SK-N-SH treated with all-trans-retinoic acid at 6 μM for 48 hours (cell line): ENCODE measurements around the gene SLC7A10.

Experiments
- ATAC-seq: fragments of 200-7000 bp; cut with Tn5 transposase; 3 replicates; pipeline ENCODE4 v1.9.1; 2020; ENCODE audit warnings: mild to moderate bottlenecking, moderate library complexity
- CREB5 ChIP-seq: fragments of 250-450 bp; sonication (Bioruptor Pico); IDR thresholded peaks from 2 replicates; pipeline ENCODE4 v1.5.1; 2020; ENCODE audit warnings: low read depth, mild to moderate bottlenecking, moderate library complexity
- CSDC2 ChIP-seq: fragments of 250-450 bp; sonication (Bioruptor Pico); IDR thresholded peaks from 2 replicates; pipeline ENCODE4 v1.5.0; 2020; ENCODE audit warnings: mild to moderate bottlenecking, moderate library complexity
- CSRNP3 ChIP-seq: fragments of 250-450 bp; sonication (Bioruptor Pico); IDR thresholded peaks from 2 replicates; pipeline ENCODE4 v1.5.1; 2021; ENCODE audit warnings: mild to moderate bottlenecking, moderate library complexity
- ESRRG ChIP-seq: fragments of 250-450 bp; sonication (Bioruptor Pico); IDR thresholded peaks from 2 replicates; pipeline ENCODE4 v1.6.1; 2021; ENCODE audit warnings: mild to moderate bottlenecking
- GLIS3 ChIP-seq: fragments of 250-450 bp; sonication (Bioruptor Pico); IDR thresholded peaks from 2 replicates; pipeline ENCODE4 v1.5.0; 2020; ENCODE audit warnings: mild to moderate bottlenecking, moderate library complexity
- OSR1 ChIP-seq: fragments of 250-450 bp; sonication (Bioruptor Pico); IDR thresholded peaks from 2 replicates; pipeline ENCODE4 v1.8.0; 2022; ENCODE audit warnings: moderate library complexity, mild to moderate bottlenecking, inconsistent platforms
- PATZ1 ChIP-seq: fragments of 250-450 bp; sonication (Bioruptor Pico); IDR thresholded peaks from 2 replicates; pipeline ENCODE4 v1.8.0; 2020; ENCODE audit warnings: mild to moderate bottlenecking, moderate library complexity, borderline replicate concordance
- POU6F1 ChIP-seq: fragments of 250-450 bp; sonication (Bioruptor Pico); IDR thresholded peaks from 2 replicates; pipeline ENCODE4 v1.8.0; 2021; ENCODE audit warnings: low read depth, mild to moderate bottlenecking, moderate library complexity, borderline replicate concordance
- PPARA ChIP-seq: fragments of 250-450 bp; sonication (Bioruptor Pico); IDR thresholded peaks from 2 replicates; pipeline ENCODE4 v1.5.0; 2020; ENCODE audit warnings: mild to moderate bottlenecking, borderline replicate concordance
- RARB ChIP-seq: fragments of 250-450 bp; sonication (Bioruptor Pico); IDR thresholded peaks from 2 replicates; pipeline ENCODE4 v1.8.0; 2021; ENCODE audit warnings: mild to moderate bottlenecking, moderate library complexity
- SNAI2 ChIP-seq: fragments of 250-450 bp; sonication (Bioruptor Pico); IDR thresholded peaks from 2 replicates; pipeline ENCODE4 v1.5.0; 2020; ENCODE audit warnings: mild to moderate bottlenecking, moderate library complexity
- TCF4 ChIP-seq: fragments of 250-450 bp; sonication (Bioruptor Pico); IDR thresholded peaks from 2 replicates; pipeline ENCODE4 v1.8.0; 2021; ENCODE audit warnings: mild to moderate bottlenecking, moderate library complexity, borderline replicate concordance
- TOX ChIP-seq: fragments of 250-450 bp; sonication (Bioruptor Pico); IDR thresholded peaks from 2 replicates; pipeline ENCODE4 v1.8.0; 2021; ENCODE audit warnings: mild to moderate bottlenecking, moderate library complexity, borderline replicate concordance
- TSHZ2 ChIP-seq: fragments of 250-450 bp; sonication (Bioruptor Pico); IDR thresholded peaks from 2 replicates; pipeline ENCODE4 v1.5.0; 2020; ENCODE audit warnings: mild to moderate bottlenecking, moderate library complexity
- ZC3H10 ChIP-seq: fragments of 250-450 bp; sonication (Bioruptor Pico); IDR thresholded peaks from 2 replicates; pipeline ENCODE4 v1.5.1; 2021; ENCODE audit warnings: mild to moderate bottlenecking, moderate library complexity
- ZFP3 ChIP-seq: fragments of 250-450 bp; sonication (Bioruptor Pico); IDR thresholded peaks from 2 replicates; pipeline ENCODE4 v1.5.0; 2020; ENCODE audit warnings: mild to moderate bottlenecking, moderate library complexity
- ZFP30 ChIP-seq: fragments of 450-650 bp; formaldehyde crosslinking; IDR thresholded peaks from 2 replicates; pipeline ENCODE4 v1.5.0; 2022; ENCODE audit warnings: mild to moderate bottlenecking, moderate library complexity

SLC7A10 gene

GRCh38 chr19:33240181-33240771 lies 14.6 kb upstream of the SLC7A10 start:
- no peak for TF ChIP-seq PPARA
- no peak for TF ChIP-seq RARB (CRISPR knock-in tag)
- ATAC-seq = no peak

GRCh38 chr19:33239223-33239975 lies 13.7 kb upstream of the SLC7A10 start:
- TF ChIP-seq CREB5 (CRISPR knock-in tag) (no peak), PPARA (no peak), TOX (CRISPR knock-in tag) (no peak), ZFP3 (CRISPR knock-in tag) (no peak), RARB (CRISPR knock-in tag) (no peak), PATZ1 (CRISPR knock-in tag) (no peak), TCF4 (CRISPR knock-in tag) (no peak), SNAI2 (CRISPR knock-in tag) (no peak), TSHZ2 (CRISPR knock-in tag) (no peak)
- no peak for ATAC-seq

- ATAC-seq = no peak
- no peak for TF ChIP-seq SNAI2 (CRISPR knock-in tag)
- TF ChIP-seq PATZ1 (CRISPR knock-in tag) = no peak
- no peak for TF ChIP-seq ZFP30
- TF ChIP-seq ESRRG = no peak
- TF ChIP-seq ZFP3 (CRISPR knock-in tag) = no peak
- no peak for TF ChIP-seq GLIS3 (CRISPR knock-in tag)
- TF ChIP-seq OSR1 (CRISPR knock-in tag) = no peak
- no peak for TF ChIP-seq CSRNP3 (CRISPR knock-in tag)
- no peak for TF ChIP-seq ZC3H10 (CRISPR knock-in tag)
- no peak for TF ChIP-seq CSDC2 (CRISPR knock-in tag)
- TF ChIP-seq TOX (CRISPR knock-in tag) = no peak
- no peak for TF ChIP-seq POU6F1 (CRISPR knock-in tag)
- TF ChIP-seq, all 23 proteins: peak for 0
These were observed 13.0 kb upstream of the SLC7A10 start for GRCh38 chr19:33238481-33239149.
